ENCODE measurements around the gene TRAPPC8.
"Not testable (repeated sequence)": the region's sequence is repeated elsewhere in the genome, so short reads cannot be mapped to it uniquely, and the experiment has no call there.

The TRAPPC8 gene

DNA sequence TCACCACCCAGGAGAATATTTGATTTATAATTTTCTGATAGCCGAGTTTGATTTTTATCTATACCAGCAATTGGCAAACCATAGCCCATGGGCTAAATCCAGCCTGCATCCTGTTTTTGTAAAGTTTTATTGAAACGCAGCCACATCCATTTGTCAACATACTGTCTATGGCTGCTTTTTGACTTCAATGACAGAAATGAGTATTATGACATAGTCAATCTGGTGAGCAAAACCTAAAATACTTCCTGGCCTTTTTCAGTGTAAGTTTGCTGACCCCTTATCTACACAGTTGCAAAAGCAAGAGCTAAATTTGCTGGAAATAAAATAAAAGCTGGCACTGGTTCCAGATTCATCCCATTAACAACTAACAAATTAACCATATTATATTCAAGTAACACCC lies 102.4 kb downstream of the TRAPPC8 start:
- DNase-seq: no peak

DNA sequence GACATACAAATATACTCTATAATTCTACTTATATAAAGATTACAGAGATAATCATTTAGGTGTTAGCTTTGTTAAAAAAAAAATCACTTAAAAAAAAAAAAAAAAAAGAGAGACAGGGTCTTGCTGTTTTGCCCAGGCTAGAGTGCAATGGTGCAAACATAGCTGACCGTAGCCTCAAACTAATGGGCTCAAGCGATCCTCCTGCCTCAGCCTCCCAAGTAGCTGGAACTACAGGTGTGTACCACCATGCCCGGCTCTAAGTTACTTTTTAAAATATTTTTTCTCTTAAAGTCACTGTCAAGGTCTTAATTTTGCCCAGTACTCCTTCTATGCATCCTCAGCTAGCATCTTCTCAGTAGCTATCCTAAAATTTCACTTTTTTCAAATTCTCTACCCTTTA lies 105.0 kb downstream of the TRAPPC8 start:
- DNase-seq: no peak

DNA sequence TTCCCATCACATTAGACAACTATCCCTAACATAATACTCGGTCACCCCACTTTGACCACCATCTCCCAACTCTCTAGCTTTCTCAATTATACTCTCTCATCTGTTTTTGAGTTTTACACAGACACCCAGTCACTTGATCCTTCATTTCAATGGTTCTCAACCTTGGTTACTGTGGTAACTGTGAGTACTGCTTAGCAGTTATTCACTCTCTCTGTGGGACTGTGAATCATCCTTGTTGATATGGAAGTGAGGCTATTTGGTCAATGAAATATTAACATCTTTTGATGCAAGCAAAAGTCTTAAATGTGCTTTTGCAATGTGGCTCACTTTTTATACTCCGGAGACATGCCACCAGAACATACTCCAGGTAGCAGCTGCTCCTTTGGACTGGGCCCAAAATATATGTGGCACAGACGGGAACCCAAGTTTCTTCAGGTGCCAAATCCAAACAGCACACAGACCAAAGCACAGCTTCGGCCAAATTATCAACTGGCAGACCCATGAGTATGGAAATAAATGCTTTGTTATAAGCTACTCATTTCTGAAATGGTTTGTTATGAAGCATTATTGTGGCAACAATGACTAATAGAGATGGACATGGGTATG lies 107.3 kb downstream of the TRAPPC8 start:
- DNase-seq: no peak

DNA sequence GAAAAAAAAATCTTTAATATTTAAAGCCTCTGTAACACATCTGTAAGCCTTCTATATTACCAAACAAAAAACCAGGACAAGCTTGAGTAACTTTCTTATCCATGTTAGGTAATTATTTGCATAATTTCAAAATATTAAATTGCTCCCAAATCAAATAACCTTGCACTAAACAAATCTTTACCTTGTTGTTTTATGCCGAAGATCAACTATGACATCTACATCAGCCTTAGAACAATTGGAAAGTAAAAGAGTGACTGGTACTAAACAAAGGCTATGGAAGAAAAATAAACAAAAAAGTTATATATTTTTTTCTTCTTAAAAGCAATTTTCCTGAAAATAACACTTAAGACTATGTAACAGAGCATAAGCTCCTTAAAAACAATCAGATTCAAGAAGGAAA lies 111.0 kb downstream of the TRAPPC8 start:
- no peak for DNase-seq

GRCh38 chr18:31830686-31831085 lies 112.2 kb downstream of the TRAPPC8 start:
- no peak for DNase-seq

DNA sequence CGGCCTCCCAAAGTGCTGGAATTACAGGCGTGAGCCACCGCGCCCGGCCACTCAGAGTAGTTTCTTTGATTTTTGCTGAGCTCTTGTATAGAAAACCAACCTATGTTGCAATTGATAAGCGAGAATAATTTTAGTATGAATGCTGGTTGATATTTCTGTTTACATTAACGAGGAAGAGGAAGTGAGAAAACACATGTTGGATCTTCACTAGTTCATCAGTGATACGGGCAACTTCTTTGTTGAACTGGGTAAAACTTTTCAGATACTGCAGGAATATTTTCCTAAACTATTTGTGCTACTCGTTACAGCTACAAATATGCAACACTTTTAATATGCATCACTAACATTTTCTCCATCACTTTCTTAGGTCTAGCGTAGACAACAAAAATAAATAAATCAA lies 114.3 kb downstream of the TRAPPC8 start:
- DNase-seq: no peak

DNA sequence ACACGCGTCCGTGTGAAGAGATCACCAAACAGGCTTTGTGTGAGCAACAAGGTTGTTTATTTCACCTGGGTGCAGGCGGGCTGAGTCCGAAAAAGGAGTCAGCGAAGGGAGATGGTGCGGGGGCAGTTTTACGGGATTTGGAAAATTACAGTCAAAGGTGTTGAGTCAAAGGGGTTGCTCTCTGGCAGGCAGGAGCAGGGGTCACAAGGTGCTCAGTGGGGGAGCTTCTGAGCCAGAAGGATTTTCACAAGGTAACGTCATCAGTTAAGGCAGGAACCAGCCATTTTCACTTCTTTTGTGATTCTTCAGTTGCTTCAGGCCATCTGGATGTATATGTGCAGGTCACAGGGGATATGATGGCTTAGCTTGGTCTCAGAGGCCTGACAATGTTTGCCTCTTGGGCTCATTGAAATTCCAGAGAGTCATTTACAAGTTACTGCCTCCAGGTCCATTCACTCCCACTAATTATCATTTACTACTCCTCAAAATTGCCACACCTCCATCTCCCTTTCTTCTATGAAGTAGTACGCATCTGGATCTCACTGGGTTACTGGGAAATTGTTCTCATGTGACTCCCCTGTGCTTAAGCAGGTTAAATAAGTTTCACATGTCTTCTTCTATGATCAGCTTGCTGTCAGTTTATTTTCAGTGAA lies 116.1 kb downstream of the TRAPPC8 start:
- DNase-seq: not testable (repeated sequence)

- DNase-seq: no peak
These were observed 117.2 kb downstream of the TRAPPC8 start for GRCh38 chr18:31825772-31826171.

GRCh38 chr18:31821545-31822171 lies 121.3 kb downstream of the TRAPPC8 start:
- DNase-seq: no peak

- no peak for DNase-seq
These were observed 123.1 kb downstream of the TRAPPC8 start for GRCh38 chr18:31819925-31820229.

- no peak for DNase-seq
These were observed 123.6 kb downstream of the TRAPPC8 start for GRCh38 chr18:31819106-31819924.

- no peak for DNase-seq
These were observed 128.8 kb downstream of the TRAPPC8 start for GRCh38 chr18:31814132-31814531.

- DNase-seq: not testable (repeated sequence)
These were observed 132.4 kb downstream of the TRAPPC8 start for GRCh38 chr18:31810336-31811130.

DNA sequence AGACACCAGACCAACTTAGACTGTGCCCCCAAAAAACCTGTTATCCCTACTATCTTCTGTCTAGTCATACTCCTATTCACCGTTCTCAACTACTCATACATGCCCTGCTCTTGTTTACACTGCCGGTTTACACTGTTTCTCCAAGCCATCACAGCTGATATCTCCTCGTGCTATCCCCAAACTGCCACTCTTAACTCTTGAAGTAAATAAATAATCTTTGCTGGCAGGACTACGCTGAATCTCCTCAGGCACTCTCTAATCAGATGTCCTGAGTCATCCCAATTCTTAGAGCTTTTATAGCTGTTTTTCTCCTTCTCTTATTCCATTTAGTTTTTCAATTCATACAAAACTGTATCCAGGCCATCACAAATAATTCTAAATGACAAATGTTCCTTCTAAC lies 133.9 kb downstream of the TRAPPC8 start:
- not testable (repeated sequence) for DNase-seq

- no peak for DNase-seq
These were observed 141.8 kb downstream of the TRAPPC8 start for GRCh38 chr18:31801078-31801477.

GRCh38 chr18:31799257-31799656 lies 143.7 kb downstream of the TRAPPC8 start:
- DNase-seq: not testable (repeated sequence)

- DNase-seq: no peak
These were observed 144.5 kb downstream of the TRAPPC8 start for GRCh38 chr18:31798399-31798798.

- no peak for DNase-seq
These were observed 147.2 kb downstream of the TRAPPC8 start for GRCh38 chr18:31795747-31796146.

DNA sequence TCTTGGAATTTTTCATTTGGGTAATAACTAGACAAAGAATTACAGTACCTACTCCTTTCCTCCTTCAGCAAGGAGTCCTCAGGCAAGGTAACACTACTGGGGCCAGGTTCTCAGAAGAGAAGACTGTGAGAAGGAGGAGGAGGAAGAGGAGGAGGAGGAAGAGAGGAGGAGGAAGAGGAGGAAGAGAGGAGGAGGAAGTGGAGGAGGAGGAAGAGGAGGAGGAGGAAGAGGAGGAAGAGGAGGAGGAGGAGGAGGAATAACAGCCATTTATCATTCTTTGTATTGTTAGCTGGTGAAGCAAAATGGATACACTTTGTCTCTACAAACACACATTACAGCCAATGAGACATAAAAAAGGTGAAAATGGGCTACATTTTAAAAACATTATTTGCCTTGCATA lies 149.4 kb downstream of the TRAPPC8 start:
- DNase-seq: no peak

GRCh38 chr18:31792580-31792911 lies 150.4 kb downstream of the TRAPPC8 start:
- DNase-seq: no peak

DNA sequence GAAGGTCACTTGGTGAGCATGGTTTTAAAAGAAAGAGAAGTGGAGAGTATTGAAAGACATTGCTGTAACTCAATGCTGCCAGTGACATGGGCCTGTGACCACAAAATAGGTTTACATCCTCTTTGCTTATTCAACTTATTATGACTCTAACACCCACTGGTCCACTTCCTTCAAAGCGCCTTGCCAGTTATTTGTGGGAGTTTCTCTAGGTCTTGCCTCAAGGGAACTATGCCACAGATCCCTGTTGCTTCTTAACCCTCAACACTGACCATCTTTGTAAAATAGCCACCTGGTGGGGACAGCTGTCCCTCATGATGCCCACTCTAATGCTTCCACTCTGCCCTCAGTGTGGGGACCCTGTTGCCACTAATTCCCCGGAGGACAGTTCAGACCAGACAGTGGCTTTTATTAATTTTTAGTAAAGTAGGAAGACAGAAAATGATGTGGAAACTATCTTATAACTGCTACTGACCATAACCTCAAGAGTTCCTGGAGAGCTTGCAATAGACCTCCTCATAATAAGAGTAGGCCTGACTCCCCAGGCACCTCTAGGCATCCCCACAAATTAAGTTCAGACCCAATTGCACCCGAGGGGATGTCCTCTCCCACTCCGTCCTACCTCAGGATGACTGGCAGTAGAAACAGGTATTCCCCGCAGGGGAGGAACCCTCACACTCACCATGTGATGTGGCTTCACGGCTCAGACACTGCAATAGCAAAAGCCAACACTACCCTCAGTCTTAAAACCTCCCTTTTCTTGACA lies 150.9 kb downstream of the TRAPPC8 start:
- no peak for DNase-seq

GRCh38 chr18:31789409-31789808 lies 153.5 kb downstream of the TRAPPC8 start:
- no peak for DNase-seq

Data from cortex of kidney (tissue), 1 donor.